Ascending aorta (tissue), 2 donors: Measurements from ENCODE around the gene ZDHHC7. TPM values are rescaled to one million over a fixed set of nuclear protein-coding genes. Genes with fewer than 3 reads are reported as not detected.

Source experiments
- DNase-seq, 2 donors: peaks; one replicate each; pipeline ENCODE4 v3.0.0-alpha.2; 2019; ENCODE audit warnings: low spot score in 2 of 2
- H3K27ac ChIP-seq, 2 donors: fragments of 200-600 bp; sonication (generic); one replicate each; pipeline ENCODE4 v1.5.1; 2016 to 2017; ENCODE audit warnings: mild to moderate bottlenecking in 1 of 2
- H3K27me3 ChIP-seq: fragments of 200-600 bp; sonication (generic); one replicate; pipeline ENCODE4 v1.5.1; 2017
- H3K36me3 ChIP-seq, 2 donors: fragments of 200-600 bp; sonication (generic); one replicate each; pipeline ENCODE4 v1.5.1; 2016
- H3K4me1 ChIP-seq, 2 donors: fragments of 200-600 bp; sonication (generic); one replicate each; pipeline ENCODE4 v1.5.1; 2016 to 2017; ENCODE audit warnings: mild to moderate bottlenecking in 1 of 2
- H3K4me3 ChIP-seq, 2 donors: fragments of 200-600 bp; sonication (generic); one replicate each; pipeline ENCODE4 v1.5.1; 2016 to 2017; ENCODE audit warnings: mild to moderate bottlenecking in 1 of 2
- H3K9me3 ChIP-seq, 2 donors: fragments of 200-600 bp; sonication (generic); one replicate each; pipeline ENCODE4 v1.5.1; 2016
- intact Hi-C: fragments of 100-400 bp; cut with DNase I; formaldehyde crosslinking; loops from one replicate; pipeline ENCODE4 v1.15.1; 2023
- total RNA-seq: library from RNA; depleted of rRNA; stranded (reverse); fragments of >200 nt; gene quantifications from one replicate; pipeline ENCODE4 v1.1.0, GENCODE V29; 2016
- TF ChIP-seq, protein P1 (sequence below), 3 experiments: fragments of 200-600 bp in 2 of 3; fragments of 450-650 bp in 1 of 3; sonication (generic) in 2 of 3; IDR thresholded peaks; one replicate each; pipeline ENCODE4 v1.5.1; 2016 to 2019; ENCODE audit warnings: antibody characterized with exemption in 3 of 3, mild to moderate bottlenecking in 1 of 3, moderate library complexity in 1 of 3

ZDHHC7 gene
- total RNA-seq, 1 donor from 2014 or later, result 70.7 TPM

- Histone ChIP-seq H3K4me1 (peaks cover 22 to 68% of the 10 kb centered on the region in 2 donors), H3K4me3 (peak overlapping the region in 1 of 2 donors; percentile 44)
- DNase-seq, result no peak
These were observed 5.9 kb downstream of the ZDHHC7 start for GRCh38 chr16:85005285-85006069.

DNA sequence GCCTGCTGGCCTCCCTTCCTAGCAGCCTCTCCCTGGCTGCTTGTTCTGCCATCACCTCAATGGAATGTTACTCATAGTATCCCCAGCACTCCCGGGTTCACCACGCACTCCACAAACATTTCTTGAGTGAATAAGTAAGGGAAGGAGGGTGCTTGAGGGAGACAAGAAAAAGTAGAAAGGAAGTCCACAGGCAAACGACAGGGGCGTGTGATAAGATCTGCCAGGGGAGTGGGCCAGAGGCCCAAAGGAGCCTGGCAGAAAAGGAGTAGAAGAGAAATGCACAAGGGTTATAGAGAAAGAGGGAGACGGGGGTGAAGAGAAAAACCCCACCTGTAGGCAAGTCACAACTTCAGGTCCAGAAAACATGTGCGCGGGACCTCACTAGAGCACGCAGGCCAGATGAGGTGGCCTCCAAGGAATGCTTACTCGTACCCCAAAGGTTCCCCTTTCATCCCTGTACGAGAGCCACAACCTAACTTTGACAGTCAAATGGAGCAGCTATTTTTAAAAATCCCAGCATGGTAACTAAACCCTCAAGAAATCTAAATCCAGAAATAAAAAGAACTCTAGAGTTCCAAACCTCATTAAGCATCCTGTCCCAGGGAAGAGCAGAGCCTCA is 6.6 kb downstream of the ZDHHC7 start:
- intact Hi-C loops, result no loop called here
- Histone ChIP-seq H3K4me3 (peak overlapping the region in 1 of 2 donors; percentile 44), H3K27me3 (no peaks in the 10 kb centered on the region), H3K36me3 (no peaks in the 10 kb centered on the region), H3K9me3 (no peaks in the 10 kb centered on the region), H3K4me1 (peaks cover 22 to 61% of the 10 kb centered on the region in 2 donors), H3K27ac (peak overlapping the region; percentile 93 to 95)
- peak in 1 of 2 donors; percentile 83 for DNase-seq
- TF ChIP-seq, protein P1, sequence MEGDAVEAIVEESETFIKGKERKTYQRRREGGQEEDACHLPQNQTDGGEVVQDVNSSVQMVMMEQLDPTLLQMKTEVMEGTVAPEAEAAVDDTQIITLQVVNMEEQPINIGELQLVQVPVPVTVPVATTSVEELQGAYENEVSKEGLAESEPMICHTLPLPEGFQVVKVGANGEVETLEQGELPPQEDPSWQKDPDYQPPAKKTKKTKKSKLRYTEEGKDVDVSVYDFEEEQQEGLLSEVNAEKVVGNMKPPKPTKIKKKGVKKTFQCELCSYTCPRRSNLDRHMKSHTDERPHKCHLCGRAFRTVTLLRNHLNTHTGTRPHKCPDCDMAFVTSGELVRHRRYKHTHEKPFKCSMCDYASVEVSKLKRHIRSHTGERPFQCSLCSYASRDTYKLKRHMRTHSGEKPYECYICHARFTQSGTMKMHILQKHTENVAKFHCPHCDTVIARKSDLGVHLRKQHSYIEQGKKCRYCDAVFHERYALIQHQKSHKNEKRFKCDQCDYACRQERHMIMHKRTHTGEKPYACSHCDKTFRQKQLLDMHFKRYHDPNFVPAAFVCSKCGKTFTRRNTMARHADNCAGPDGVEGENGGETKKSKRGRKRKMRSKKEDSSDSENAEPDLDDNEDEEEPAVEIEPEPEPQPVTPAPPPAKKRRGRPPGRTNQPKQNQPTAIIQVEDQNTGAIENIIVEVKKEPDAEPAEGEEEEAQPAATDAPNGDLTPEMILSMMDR (IDR thresholded peaks at IDR 0.05), result no peak

More at GRCh38 chr16:85005285-85006069, 5.9 kb downstream of the ZDHHC7 start:
- intact Hi-C loops, result no loop called here
- Histone ChIP-seq H3K36me3 (no peaks in the 10 kb centered on the region), H3K27ac (peak overlapping the region; percentile 93 to 95), H3K27me3 (no peaks in the 10 kb centered on the region), H3K9me3 (no peaks in the 10 kb centered on the region)
- TF ChIP-seq, protein P1 (IDR thresholded peaks at IDR 0.05), result no peak

- Histone ChIP-seq H3K36me3 (no peaks in the 10 kb centered on the region), H3K9me3 (no peaks in the 10 kb centered on the region), H3K4me1 (peaks cover 22 to 64% of the 10 kb centered on the region in 2 donors), H3K27me3 (no peaks in the 10 kb centered on the region), H3K27ac (peak overlapping the region; percentile 93 to 95), H3K4me3 (peak overlapping the region in 1 of 2 donors; percentile 44)
- intact Hi-C loops, result no loop called here
- peak in 1 of 2 donors; percentile 63 for DNase-seq
- TF ChIP-seq, protein P1 (IDR thresholded peaks at IDR 0.05), result no peak
These were observed 7.4 kb downstream of the ZDHHC7 start for GRCh38 chr16:85003725-85004586.

GRCh38 chr16:85003076-85003475 is 8.3 kb downstream of the ZDHHC7 start:
- peaks cover 22 to 64% of the 10 kb centered on the region in 2 donors for H3K4me1 ChIP-seq
- no peaks in the 10 kb centered on the region for H3K27me3 ChIP-seq
- no peak overlapping the region for H3K4me3 ChIP-seq
- no peaks in the 10 kb centered on the region for H3K9me3 ChIP-seq
- TF ChIP-seq, protein P1 (IDR thresholded peaks at IDR 0.05), result no peak
- no peaks in the 10 kb centered on the region for H3K36me3 ChIP-seq
- intact Hi-C loops, result no loop called here
- peak in 1 of 2 donors; percentile 61 for DNase-seq
- peak overlapping the region; percentile 93 to 95 for H3K27ac ChIP-seq

- H3K27me3 ChIP-seq, result no peaks in the 10 kb centered on the region
- H3K9me3 ChIP-seq, result no peaks in the 10 kb centered on the region
- H3K36me3 ChIP-seq, result no peaks in the 10 kb centered on the region
- intact Hi-C loops, result no loop called here
- peaks cover 22 to 60% of the 10 kb centered on the region in 2 donors for H3K4me1 ChIP-seq
- DNase-seq, result peak in 1 of 2 donors; percentile 63
- TF ChIP-seq, protein P1 (IDR thresholded peaks at IDR 0.05), result no peak
- peak overlapping the region; percentile 93 to 95 for H3K27ac ChIP-seq
- H3K4me3 ChIP-seq, result no peak overlapping the region
These were observed 8.7 kb downstream of the ZDHHC7 start for GRCh38 chr16:85002608-85003007.
